ENCODE data around the gene RLN3. TPM values are rescaled to one million over a fixed set of nuclear protein-coding genes. Genes with fewer than 3 reads are reported as not detected.
"Not testable (repeated sequence)": the region's sequence is repeated elsewhere in the genome, so short reads cannot be mapped to it uniquely, and the experiment has no call there.

The RLN3 gene
- total RNA-seq, 4 donors from 2014 or later: not detected

DNA sequence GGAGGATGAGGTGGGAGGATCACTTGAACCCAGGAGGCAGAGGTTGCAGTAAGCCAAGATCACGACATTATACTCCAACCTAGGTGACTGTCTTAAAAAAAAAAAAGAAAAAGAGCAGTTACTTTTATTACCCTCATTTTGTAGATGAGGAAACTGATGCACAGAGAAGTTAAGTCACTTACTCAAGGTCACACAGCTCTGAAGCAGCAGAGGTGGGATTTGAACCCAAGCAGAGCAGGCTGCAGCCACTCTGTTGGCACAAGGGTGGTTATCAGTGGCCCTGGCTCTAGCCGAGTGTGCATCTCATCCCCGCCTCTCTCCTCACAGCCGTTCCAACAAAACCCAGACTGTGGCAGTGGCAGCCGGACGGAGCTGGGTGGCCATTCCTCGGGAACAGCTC, 11.2 kb downstream of the RLN3 start:
- intact Hi-C loops (cut with DNase I): no loop called here
- H3K4me3 ChIP-seq: no peak overlapping the region
- peaks cover 0 to 5% (median 0%) of the 10 kb centered on the region in 3 donors for H3K36me3 ChIP-seq
- no peaks in the 10 kb centered on the region for H3K27me3 ChIP-seq
- 81 to 86% methylated on average over 5 of the region's 7 CpGs for WGBS, 2 donors
- peaks cover 0 to 8% (median 0%) of the 10 kb centered on the region in 3 donors for H3K4me1 ChIP-seq
- TF ChIP-seq, protein P1, sequence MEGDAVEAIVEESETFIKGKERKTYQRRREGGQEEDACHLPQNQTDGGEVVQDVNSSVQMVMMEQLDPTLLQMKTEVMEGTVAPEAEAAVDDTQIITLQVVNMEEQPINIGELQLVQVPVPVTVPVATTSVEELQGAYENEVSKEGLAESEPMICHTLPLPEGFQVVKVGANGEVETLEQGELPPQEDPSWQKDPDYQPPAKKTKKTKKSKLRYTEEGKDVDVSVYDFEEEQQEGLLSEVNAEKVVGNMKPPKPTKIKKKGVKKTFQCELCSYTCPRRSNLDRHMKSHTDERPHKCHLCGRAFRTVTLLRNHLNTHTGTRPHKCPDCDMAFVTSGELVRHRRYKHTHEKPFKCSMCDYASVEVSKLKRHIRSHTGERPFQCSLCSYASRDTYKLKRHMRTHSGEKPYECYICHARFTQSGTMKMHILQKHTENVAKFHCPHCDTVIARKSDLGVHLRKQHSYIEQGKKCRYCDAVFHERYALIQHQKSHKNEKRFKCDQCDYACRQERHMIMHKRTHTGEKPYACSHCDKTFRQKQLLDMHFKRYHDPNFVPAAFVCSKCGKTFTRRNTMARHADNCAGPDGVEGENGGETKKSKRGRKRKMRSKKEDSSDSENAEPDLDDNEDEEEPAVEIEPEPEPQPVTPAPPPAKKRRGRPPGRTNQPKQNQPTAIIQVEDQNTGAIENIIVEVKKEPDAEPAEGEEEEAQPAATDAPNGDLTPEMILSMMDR (IDR thresholded peaks at IDR 0.05): no peak
- no peak for TF ChIP-seq POLR2A (IDR thresholded peaks at IDR 0.05)
- no peak overlapping the region for H3K27ac ChIP-seq
- DNase-seq: no peak
- H3K9me3 ChIP-seq: no peaks in the 10 kb centered on the region

DNA sequence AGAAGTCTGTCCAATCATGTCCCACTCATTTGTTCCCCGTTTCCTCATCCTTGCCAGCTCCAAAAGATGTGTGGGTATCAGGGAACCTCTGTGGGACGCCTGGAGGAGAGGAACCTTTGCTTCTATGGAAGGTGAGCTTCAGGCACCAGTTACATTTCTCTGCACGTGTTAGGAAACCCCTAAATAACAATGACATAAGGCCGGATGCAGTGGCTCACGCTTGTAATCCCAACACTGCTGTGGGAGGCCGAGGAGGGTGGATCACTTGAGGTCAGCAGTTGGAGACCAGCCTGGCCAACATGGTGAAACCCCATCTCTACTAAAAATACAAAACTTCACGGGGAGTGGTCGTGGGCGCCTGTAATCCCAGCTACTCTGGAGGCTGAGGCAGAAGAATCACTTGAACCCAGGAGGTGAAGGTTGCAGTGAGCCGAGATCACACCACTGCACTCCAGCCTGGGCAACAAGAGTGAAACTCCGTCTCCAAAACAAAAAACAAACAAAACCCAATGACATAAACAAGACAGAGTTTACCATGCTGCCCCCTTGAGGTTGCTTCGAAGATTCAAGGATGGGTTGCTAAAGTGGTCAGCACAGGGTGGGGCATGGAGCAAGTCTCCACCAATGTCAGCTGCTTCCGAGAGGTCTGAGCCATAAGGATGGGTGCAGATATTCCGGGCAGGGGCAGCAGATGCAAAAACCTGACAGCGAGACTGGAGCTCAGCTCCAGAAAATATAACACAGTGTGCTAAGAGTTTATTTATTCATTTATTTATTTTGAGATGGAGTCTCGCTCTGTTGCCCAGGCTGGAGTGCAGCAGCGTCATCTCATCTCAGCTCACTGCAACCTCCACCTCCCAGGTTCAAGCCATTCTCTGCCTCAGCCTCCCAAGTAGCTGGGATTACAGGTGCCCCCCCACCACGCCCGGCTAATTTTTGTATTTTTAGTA, 15.0 kb downstream of the RLN3 start:
- H3K4me3 ChIP-seq; H3K4me1 ChIP-seq; H3K36me3 ChIP-seq; H3K27me3 ChIP-seq; H3K9me3 ChIP-seq; DNase-seq; intact Hi-C loops (cut with DNase I): not testable (repeated sequence)
- TF ChIP-seq, protein P1 (IDR thresholded peaks at IDR 0.05): peak; percentile 43 to 57 (median 48)
- peak overlapping the region; percentile 14 to 48 (median 19) for H3K27ac ChIP-seq
- 57 to 59% methylated on average over 10 to 18 of the region's 19 CpGs for WGBS, 2 donors

DNA sequence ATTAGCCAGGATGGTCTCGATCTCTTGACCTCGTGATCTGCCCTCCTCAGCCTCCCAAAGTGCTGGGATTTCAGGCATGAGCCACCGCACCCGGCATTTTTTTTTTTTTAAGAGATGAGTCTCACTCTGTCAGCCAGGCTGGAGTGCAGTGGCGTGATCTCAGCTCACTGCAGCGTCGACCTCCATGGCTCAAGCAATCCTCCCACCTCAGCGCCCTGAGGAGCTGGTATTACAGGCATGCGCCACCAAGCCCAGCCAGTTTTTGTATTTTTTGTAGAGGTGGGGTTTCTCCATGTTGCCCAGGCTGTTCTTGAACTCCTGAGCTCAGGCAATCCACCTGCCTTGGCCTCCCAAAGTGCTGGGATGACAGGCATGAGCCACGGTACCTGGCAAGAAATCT, 19.9 kb downstream of the RLN3 start:
- peaks cover 0 to 20% (median 0%) of the 10 kb centered on the region in 3 donors for H3K36me3 ChIP-seq
- DNase-seq; intact Hi-C loops (cut with DNase I); H3K27ac ChIP-seq; H3K9me3 ChIP-seq; H3K4me3 ChIP-seq; H3K4me1 ChIP-seq; H3K27me3 ChIP-seq: not testable (repeated sequence)
- 96 to 100% methylated on average over 2 to 10 of the region's 10 CpGs for WGBS, 2 donors

DNA sequence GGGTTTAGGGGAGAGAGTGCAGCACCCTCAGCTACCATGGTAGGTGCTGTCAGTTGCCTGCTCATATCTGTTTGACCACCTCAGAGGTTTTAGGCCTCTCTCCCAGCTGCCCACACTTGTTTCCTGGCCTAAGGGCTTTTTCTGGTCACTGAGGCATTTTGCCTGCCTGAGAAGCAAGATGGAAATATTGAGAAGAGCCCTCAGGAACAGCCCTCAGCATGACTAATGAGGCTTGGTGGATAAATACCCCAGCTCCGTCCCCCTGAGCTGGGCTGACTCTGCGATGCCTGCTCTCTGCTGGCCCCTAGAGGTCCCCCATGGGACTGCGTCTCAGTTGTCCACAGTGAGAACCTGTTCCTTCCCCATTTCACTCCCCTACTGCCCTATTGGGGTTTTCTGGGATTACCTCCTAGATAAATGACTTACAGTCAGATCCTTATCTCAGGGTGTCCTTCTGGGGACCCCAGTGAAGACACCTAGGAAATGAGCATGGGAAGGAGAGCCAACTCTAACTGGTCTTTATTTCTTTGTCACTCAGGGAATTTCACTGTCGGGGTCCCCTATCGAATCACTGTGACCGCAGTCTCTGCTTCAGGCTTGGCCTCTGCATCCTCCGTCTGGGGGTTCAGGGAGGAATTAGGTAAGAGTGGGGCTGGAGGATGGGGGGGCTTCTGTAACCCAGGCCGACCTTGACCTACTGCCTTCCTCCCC, 20.6 kb downstream of the RLN3 start:
- no peak overlapping the region for H3K4me3 ChIP-seq
- no peaks in the 10 kb centered on the region for H3K27me3 ChIP-seq
- DNase-seq: no peak
- intact Hi-C loops (cut with DNase I): no loop called here
- H3K36me3 ChIP-seq: peaks cover 0 to 20% (median 0%) of the 10 kb centered on the region in 3 donors
- no peaks in the 10 kb centered on the region for H3K4me1 ChIP-seq
- no peaks in the 10 kb centered on the region for H3K9me3 ChIP-seq
- no peak overlapping the region for H3K27ac ChIP-seq
- TF ChIP-seq, protein P1 (IDR thresholded peaks at IDR 0.05): peak; percentile 63 to 82 (median 72)
- TF ChIP-seq POLR2A (IDR thresholded peaks at IDR 0.05): no peak
- 46 to 67% methylated on average over 3 to 4 of the region's 8 CpGs for WGBS, 2 donors

DNA sequence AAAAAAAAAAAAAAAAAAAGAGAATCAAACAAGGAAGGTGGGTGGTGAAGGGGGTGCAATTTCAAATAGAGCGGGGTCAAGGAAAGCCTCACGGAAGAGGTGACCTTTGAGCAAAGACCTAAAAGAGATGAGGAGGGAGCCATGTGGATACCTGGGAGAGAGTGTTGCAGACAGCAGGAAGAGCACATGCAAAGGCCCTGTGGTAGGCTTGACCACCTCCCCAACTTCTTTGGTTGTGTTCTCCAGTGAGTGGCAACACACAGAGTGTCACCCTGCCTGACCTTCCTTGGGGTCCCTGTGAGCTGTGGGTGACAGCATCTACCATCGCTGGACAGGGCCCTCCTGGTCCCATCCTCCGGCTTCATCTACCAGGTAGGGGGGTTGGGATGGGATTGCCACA, 22.6 kb downstream of the RLN3 start:
- Histone ChIP-seq H3K4me3 (no peak overlapping the region), H3K4me1 (no peaks in the 10 kb centered on the region), H3K27me3 (no peaks in the 10 kb centered on the region), H3K9me3 (no peaks in the 10 kb centered on the region), H3K27ac (no peak overlapping the region), H3K36me3 (peaks cover 0 to 20% (median 0%) of the 10 kb centered on the region in 3 donors)
- no peak for DNase-seq
- intact Hi-C loops (cut with DNase I): no loop called here
- WGBS, 2 donors: 94 to 100% methylated on average over 2 to 4 of the region's 4 CpGs
- TF ChIP-seq, protein P1 (IDR thresholded peaks at IDR 0.05): no peak
- no peak for TF ChIP-seq POLR2A (IDR thresholded peaks at IDR 0.05)

DNA sequence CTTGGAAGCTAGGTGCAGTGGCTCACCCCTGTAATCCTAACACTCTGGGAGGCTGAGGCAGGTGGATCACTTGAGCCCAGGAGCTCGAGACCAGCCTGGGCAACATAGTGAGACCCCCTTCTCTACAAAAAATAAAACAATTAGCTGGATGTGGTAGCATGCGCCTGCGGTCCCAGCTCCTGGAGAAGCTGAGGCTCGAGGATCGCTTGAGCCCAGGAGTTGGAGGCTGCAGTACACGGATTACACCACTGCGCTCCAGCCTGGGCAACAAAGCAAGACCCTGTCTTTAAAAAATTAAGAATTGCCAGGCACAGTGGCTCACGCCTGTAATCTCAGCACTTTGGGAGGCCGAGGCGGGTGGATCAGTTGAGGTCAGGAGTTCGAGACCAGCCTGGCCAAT, 23.0 kb downstream of the RLN3 start:
- peaks cover 0 to 20% (median 0%) of the 10 kb centered on the region in 3 donors for H3K36me3 ChIP-seq
- 90 to 94% methylated on average over 8 to 9 of the region's 11 CpGs for WGBS, 2 donors
- H3K4me1 ChIP-seq; DNase-seq; H3K4me3 ChIP-seq; H3K27me3 ChIP-seq; intact Hi-C loops (cut with DNase I); H3K9me3 ChIP-seq; H3K27ac ChIP-seq: not testable (repeated sequence)

Data from esophagus squamous epithelium (tissue), 5 donors.